ENCODE results near the gene SPCS1.
"Not testable (repeated sequence)": the region's sequence is repeated elsewhere in the genome, so short reads cannot be mapped to it uniquely, and the experiment has no call there.

The SPCS1 gene

DNA sequence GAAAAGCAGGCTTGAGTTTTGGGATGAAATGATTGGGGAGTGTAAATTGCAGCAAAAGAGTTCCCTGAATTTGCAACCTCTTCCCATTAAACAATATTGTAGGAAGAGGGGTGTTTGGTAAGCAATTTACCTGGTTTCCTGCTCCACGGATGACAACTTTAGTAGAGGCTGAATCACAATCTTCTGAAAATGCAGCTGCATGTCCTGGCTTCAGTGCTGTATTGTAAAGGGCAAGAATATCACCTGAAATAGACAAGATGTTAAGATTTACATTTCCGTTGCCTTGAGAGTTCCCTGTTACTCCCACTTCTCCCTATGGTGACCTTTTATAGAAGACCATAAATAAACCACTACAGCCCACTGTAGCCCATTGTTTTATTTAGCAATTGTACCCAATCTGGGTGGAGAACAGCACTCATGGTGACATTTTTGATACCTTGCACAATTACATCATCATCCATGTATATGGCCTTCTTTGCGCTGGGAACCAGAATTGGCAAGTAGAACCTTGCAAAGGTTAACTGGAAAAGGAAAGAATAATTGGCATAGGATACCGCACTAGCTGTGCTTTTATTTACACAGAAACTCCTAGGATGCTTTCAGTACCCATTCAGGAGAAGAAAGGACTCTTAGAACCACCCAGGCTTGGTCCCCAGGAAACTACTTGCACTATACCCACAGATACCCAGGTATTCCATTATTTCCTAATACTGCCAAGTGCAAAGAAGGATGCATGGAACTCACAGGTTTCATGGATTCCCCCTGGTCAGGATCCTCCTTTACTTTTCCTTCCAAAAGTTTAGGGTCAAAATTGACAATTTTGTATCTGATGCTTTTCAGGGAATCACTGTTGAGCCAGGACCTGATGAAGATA, 9.9 kb upstream of the SPCS1 start:
- no peak for DNase-seq

GRCh38 chr3:52696830-52697631, 8.9 kb upstream of the SPCS1 start:
- no peak for DNase-seq

DNA sequence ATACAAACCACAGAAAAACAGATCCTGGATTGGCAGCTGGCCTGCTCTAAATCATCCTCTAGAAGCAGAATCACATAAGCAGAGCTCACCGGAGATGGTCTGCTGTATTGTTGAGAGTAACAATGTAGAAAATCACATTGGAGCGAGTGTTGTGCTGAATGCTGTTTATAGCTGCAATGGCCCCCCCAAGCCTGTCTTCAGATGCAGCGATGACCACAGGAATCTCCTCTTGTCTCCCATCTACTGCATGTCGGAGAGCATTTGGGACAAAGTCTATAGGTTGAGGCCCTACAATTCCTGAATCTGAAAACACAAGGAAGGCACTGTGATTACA, 8.3 kb upstream of the SPCS1 start:
- no peak for DNase-seq

DNA sequence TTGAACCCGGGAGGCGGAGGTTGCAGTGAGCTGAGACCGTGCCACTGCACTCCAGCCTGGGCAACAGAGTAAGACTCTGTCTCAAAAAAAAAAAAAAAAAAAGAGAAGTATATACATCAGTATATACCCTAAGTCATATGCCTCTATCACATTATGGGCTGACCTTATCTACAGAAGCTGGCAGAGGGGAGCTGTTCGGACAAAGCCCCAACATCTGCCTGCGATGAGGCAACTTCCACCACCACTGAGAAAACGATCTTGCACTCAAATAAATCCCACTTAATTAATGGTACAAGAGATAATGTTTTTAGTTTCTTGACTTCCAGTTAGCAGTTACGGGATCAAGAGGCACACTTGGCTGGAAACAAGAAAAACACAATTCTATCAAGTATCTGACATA, 2.6 kb upstream of the SPCS1 start:
- DNase-seq, result no peak

DNA sequence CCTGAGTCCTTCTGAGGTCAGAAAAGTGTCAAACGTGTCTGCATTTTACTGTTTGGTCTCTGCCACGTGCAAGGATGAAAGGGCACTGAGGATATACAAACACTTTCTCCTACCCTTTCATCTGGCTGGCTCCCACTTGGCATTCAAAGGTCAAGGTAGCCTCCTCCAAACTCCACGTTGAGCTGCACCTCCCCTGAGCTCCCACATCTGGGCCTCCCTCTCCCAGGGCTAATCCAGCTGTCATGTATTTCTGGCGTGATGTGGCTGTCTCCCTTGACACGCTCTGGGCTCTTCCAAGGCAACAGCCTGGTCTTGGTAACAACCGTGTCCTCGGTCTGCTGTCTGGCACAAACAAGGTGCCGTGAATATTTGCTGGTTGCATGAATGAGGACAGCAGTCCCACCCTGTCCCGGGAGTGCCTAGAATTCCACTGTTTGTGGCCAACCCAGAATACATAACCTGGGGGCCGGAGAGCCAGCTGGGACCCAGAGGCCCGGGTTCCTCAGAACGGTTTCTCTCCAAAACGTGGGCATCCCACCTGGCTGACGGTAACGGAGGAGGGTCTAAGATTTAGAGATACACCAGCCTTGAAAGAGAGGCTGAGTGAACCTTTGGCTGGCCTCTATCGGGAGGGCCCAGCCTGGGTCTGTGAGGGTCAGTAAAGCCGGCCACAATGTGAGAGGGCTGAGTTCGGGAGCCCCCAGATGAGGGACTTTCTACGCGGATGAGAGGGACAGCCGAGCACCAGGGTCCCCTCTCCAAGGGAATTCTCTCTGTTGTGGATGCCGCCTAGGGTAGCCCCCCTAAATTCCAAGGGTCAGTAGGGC, 1.1 kb upstream of the SPCS1 start:
- DNase-seq, result no peak

GRCh38 chr3:52705438-52705687, 543 bp upstream of the SPCS1 start:
- no peak for DNase-seq

DNA sequence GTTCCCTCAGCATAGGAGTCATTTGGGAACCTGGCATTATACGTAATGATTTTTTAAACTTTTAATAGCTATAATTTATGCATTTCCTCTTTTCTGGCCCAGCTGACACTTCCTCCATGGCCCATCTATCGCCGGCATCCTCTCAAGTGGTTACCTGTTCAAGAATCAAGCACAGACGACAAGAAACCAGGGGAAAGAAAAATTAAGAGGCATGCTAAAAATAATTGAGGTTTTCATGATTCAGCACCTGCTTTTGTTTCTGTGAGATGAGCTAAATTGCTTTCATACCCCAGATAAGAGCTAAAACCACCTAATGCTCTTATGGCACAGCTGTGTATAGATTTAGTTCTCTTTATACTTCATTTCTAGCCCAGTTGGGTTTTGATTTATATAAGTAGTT, 1.7 kb downstream of the SPCS1 start:
- no peak for DNase-seq

DNA sequence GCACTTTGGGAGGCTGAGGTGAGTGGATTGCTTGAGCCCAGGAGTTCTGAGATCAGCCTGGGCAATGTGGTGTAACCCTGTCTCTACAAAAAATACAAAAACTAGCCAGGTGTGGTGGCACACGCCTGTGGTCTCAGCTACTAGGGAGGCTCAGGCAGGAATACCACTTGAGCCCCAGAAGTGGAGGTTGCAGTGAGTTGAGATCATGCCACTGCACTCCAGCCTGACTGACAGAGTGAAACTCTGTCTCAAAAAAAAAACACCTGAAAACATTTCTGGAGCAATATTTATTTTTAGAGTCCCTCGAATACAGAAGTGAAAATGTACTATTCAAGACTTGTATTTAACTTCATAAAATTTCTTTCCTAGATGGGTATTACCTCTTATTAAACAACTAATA, 4.6 kb downstream of the SPCS1 start:
- no peak for DNase-seq

DNA sequence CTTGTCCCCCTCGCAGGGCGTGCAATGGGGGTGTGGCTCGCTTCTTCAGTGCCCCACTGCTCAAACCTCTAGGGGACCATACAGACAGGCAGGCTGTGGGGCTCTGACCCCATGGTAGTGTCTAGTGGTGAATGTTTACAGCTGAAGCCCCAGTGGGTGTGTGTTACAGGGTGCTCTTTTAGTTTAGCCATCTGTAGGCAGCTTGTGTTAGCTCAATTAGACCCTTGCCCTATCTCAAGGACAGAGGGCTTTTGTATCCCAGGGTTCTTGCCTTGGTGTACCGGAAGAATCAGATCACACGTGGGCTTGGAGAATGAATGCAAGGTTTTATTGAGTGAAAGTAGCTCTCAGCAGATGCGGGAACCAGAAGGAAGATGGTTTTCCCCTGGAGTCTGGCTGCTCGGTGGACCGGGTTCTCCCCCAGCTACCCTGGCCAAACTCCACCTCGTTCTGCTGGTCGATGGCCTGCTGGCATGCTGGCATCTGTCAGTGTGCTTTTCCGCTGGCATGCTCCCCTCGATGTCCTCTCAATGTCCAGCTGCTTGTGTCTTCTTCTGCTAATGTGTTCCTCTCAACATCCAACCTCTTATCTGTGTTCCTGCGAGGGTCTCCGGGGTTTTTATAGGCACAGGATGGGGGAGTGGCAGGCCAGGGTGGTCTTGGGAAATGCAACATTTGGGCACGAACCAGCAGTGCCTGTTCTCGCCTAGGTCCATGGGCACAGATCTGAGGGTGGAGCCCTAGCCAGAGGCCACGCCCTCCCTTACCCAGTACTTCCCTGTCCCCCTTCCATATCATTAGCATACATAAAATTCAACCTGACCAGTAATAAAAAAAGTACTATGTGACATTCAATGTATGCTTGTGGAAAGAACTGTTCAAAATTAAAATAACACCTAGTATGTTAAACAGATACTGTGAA, 6.6 kb downstream of the SPCS1 start:
- DNase-seq, result no peak

GRCh38 chr3:52714335-52715302, 8.7 kb downstream of the SPCS1 start:
- DNase-seq, result no peak

DNA sequence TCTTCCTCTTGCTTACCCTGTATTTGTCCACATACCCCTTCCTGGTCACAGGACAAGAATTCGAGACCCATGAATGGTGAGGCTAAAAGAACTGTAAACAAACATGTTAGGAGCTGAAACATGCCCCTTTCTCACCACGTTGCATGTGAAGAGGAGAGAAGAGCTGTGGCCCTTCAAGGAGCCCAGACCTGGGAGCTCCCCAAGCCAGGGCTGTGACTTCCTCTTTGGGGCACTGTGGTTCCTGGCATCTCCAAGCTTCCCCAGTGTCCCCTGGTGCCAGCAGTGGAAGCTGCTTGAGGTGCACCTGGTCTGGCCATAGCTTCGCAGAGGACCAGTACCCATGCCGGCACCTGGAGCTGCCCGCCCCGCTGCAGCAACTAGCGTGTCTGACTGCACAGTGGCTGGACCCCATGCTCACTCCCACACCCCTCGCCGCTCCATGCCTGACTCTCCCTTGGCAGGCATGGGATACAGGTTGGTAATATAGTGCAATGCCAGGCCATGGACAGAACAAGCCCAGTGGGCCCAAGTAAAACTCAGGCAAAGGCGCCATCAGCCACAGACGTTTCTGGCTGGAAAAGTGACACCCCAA, 9.9 kb downstream of the SPCS1 start:
- DNase-seq, result no peak

- no peak for DNase-seq
Observed at GRCh38 chr3:52719618-52720017, 13.7 kb downstream of the SPCS1 start.

DNA sequence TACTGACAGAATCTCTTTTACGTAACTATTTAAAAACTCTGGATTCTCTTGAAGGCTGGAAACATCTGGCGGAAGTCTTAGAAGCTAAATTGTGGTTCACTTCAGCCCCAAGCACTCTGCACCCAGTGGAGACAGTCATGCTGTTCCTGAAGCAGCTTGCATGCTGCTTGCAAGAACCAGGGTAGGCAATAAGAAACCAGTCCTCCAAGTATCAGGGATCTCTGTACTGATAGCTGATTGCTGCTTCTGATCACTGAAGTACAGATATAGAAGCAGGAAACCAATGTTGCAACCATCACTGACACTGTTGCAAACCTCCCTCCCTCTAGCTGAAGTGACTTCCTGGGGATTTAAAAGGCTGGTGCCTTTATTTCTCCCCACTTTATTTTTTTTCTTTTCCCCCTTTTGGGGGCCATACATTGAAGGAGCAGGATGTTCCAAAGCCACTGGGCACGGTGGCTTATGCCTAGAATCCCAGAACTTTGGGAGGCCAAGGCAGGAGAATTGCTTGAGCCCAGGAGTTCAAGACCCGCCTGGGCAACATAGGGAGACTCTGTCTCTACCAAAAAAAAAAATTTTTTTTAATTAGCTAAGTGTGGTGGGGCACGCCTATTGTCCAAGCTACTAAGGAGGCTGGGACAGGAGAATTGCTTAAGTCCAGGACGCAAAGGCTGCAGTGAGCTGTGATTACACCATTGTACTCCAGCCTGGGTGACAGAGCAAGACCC, 15.3 kb downstream of the SPCS1 start:
- DNase-seq, result no peak

GRCh38 chr3:52721730-52722008, 15.8 kb downstream of the SPCS1 start:
- no peak for DNase-seq

GRCh38 chr3:52722491-52722890, 16.6 kb downstream of the SPCS1 start:
- no peak for DNase-seq

DNA sequence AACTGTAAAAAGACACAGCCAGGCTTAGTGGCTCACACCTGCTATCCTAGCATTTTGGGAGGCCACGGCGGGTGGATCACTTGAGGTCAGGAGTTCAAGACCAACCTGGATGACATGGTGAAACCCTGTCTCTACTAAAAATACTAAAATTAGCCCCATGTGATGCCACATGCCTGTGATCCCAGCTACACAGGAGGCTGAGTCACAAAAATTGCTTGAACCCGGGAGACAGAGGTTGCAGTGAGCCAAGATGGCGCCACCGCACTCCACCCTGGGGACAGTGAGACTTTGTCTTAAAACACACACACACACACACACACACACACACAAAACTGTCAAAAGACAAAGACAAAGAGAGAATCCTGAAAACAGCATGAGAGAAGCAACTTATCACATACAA, 18.0 kb downstream of the SPCS1 start:
- no peak for DNase-seq

GRCh38 chr3:52724511-52724910, 18.6 kb downstream of the SPCS1 start:
- DNase-seq, result no peak

GRCh38 chr3:52728753-52729152, 22.8 kb downstream of the SPCS1 start:
- DNase-seq, result not testable (repeated sequence)

DNA sequence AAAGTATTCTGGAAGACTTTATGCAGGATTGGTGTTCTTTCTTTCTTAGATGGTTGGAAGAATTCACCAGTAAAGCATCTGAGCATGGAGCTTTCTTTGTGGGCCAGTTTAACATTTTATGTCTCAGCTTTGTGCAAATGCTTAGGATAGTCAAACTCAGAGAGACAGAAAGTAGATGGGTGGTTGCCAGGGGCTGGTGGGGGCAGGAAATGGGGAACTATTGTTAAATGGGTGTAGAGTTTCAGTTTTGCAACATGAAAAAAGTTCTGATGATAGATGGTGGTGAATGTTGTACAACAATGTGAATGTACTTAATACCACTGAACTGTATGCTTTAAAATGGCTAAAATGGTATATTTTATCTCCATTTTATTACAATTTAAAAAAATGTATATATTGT, 24.8 kb downstream of the SPCS1 start:
- DNase-seq, result no peak

- DNase-seq, result no peak
Observed at GRCh38 chr3:52731590-52731989, 25.7 kb downstream of the SPCS1 start.

Data from cerebellar nuclear complex (tissue), 1 donor.